Neuronal stem cell (in vitro differentiated cells): ENCODE data around the gene ALOX12B.
"Not testable (repeated sequence)": the region's sequence is repeated elsewhere in the genome, so short reads cannot be mapped to it uniquely, and the experiment has no call there.

Experiments used
- DNase-seq: peaks from one replicate; pipeline ENCODE4 v3.0.0-alpha.2; 2013; ENCODE audit warnings: low spot score
- H2AFZ ChIP-seq: one replicate; pipeline ENCODE4 v1.6.1; 2013; ENCODE audit warnings: mild to moderate bottlenecking, low read length, inconsistent platforms
- H2AK5ac ChIP-seq: 2 replicates; pipeline ENCODE4 v1.6.1; 2013; ENCODE audit warnings: low read depth, mild to moderate bottlenecking, inconsistent platforms, low read length, moderate library complexity, mixed read lengths
- H2BK120ac ChIP-seq: 2 replicates; pipeline ENCODE4 v1.6.1; 2013; ENCODE audit warnings: low read depth, mild to moderate bottlenecking, inconsistent platforms, low read length, moderate library complexity, mixed read lengths
- H2BK12ac ChIP-seq: one replicate; pipeline ENCODE4 v1.6.1; 2013; ENCODE audit warnings: low read length, inconsistent platforms
- H2BK15ac ChIP-seq: 2 replicates; pipeline ENCODE4 v1.6.1; 2013; ENCODE audit warnings: mild to moderate bottlenecking, low read length, inconsistent platforms, mixed read lengths
- H2BK5ac ChIP-seq: one replicate; pipeline ENCODE4 v1.6.1; 2013; ENCODE audit warnings: inconsistent platforms, mild to moderate bottlenecking, low read length, moderate library complexity
- H3K14ac ChIP-seq: one replicate; pipeline ENCODE4 v1.6.1; 2013; ENCODE audit warnings: low read length, inconsistent platforms
- H3K18ac ChIP-seq: 2 replicates; pipeline ENCODE4 v1.6.1; 2013; ENCODE audit warnings: low read length, inconsistent platforms
- H3K23ac ChIP-seq: 2 replicates; pipeline ENCODE4 v1.6.1; 2013; ENCODE audit warnings: low read depth, mild to moderate bottlenecking, mixed read lengths, low read length, inconsistent platforms; ENCODE audit not compliant: poor library complexity
- H3K27ac ChIP-seq: replicated peaks from 3 replicates; pipeline ENCODE4 v1.5.1; 2013; ENCODE audit warnings: low read length, inconsistent platforms
- H3K27me3 ChIP-seq, 3 experiments: 2 replicates each; pipeline ENCODE4 v1.6.1; 2013; ENCODE audit warnings: low read length in 3 of 3, mild to moderate bottlenecking in 2 of 3, inconsistent platforms in 1 of 3, low read depth in 1 of 3, mixed read lengths in 1 of 3, moderate library complexity in 1 of 3; ENCODE audit not compliant: control insufficient read depth in 3 of 3, insufficient read depth in 3 of 3
- H3K36me3 ChIP-seq, 2 donors: replicated peaks in 1 of 2; 2 replicates each; pipeline ENCODE4 v1.6.1; 2013; ENCODE audit warnings: low read length in 2 of 2; ENCODE audit not compliant: control insufficient read depth in 2 of 2, insufficient read depth in 2 of 2
- H3K4ac ChIP-seq: 2 replicates; pipeline ENCODE4 v1.6.1; 2013; ENCODE audit warnings: inconsistent platforms, mild to moderate bottlenecking, low read length, moderate library complexity
- H3K4me1 ChIP-seq, 2 donors: 1 replicate in 1 of 2; 2 replicates in 1 of 2; pipeline ENCODE4 v1.6.1; 2013; ENCODE audit warnings: low read length in 2 of 2, low read depth in 1 of 2; ENCODE audit not compliant: control insufficient read depth in 2 of 2, insufficient read depth in 1 of 2
- H3K4me2 ChIP-seq: one replicate; pipeline ENCODE4 v1.6.1; 2013; ENCODE audit warnings: mild to moderate bottlenecking, low read length, inconsistent platforms; ENCODE audit not compliant: insufficient read depth, poor library complexity, severe bottlenecking
- H3K4me3 ChIP-seq, 2 donors: 2 replicates each; pipeline ENCODE4 v1.5.1; 2013; ENCODE audit warnings: low read length in 2 of 2, mild to moderate bottlenecking in 2 of 2, inconsistent platforms in 1 of 2, moderate library complexity in 1 of 2
- H3K79me1 ChIP-seq: one replicate; pipeline ENCODE4 v1.6.1; 2013; ENCODE audit warnings: low read depth, mild to moderate bottlenecking, inconsistent platforms, low read length, moderate library complexity
- H3K9ac ChIP-seq: one replicate; pipeline ENCODE4 v1.6.1; 2013; ENCODE audit warnings: mild to moderate bottlenecking, low read depth, low read length, inconsistent platforms; ENCODE audit not compliant: poor library complexity
- H3K9me3 ChIP-seq, 2 donors: replicated peaks in 1 of 2; 2 replicates each; pipeline versions ENCODE3 to v1.6.1; 2013; ENCODE audit warnings: low read length in 2 of 2, mild to moderate bottlenecking in 2 of 2, inconsistent platforms in 1 of 2, low read depth in 1 of 2, mixed read lengths in 1 of 2, moderate library complexity in 1 of 2; ENCODE audit not compliant: control insufficient read depth in 2 of 2, insufficient read depth in 1 of 2
- H4K8ac ChIP-seq: one replicate; pipeline ENCODE4 v1.6.1; 2013; ENCODE audit warnings: low read depth, mild to moderate bottlenecking, inconsistent platforms, low read length, moderate library complexity
- H4K91ac ChIP-seq: one replicate; pipeline ENCODE4 v1.6.1; 2013; ENCODE audit warnings: low read length, low read depth, mild to moderate bottlenecking, inconsistent platforms; ENCODE audit not compliant: poor library complexity
- WGBS, 2 donors: extraction: QIAGEN DNeasy Blood & Tissue Kit; methylation state at CpG; one replicate each; pipeline ENCODE4 v1.1.7; 2013; ENCODE audit warnings: missing lambda C conversion rate in 2 of 2, mixed read lengths in 1 of 2; ENCODE audit not compliant: insufficient read length in 2 of 2, insufficient replicate concordance in 1 of 2; ENCODE audit errors: extremely low coverage in 2 of 2; 5-methylcytosine and 5-hydroxymethylcytosine counted together

ALOX12B gene

DNA sequence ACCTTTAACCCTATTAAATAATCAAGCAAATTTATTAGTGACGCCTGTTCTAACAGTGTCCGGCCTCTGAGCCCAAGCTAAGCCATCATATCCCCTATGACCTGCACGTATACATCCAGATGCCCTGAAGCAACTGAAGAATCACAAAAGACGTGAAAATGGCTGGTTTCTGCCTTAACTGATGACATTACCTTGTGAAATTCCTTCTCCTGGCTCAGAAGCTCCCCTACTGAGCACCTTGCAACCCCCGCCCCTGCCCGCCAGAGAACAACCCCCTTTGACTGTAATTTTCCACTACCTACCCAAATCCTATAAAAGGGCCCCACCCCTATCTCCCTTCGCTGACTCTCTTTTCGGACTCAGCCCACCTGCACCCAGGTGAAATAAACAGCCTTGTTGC lies 25.7 kb downstream of the ALOX12B start:
- H3K9me3 ChIP-seq, H3K23ac ChIP-seq, H2BK120ac ChIP-seq, H2BK5ac ChIP-seq, H2BK15ac ChIP-seq, H3K14ac ChIP-seq, H4K8ac ChIP-seq, H3K36me3 ChIP-seq, H2AK5ac ChIP-seq, H4K91ac ChIP-seq, H2AFZ ChIP-seq, H3K18ac ChIP-seq, H3K27ac ChIP-seq, H3K4me3 ChIP-seq, H3K4ac ChIP-seq, DNase-seq, H3K4me2 ChIP-seq, H3K4me1 ChIP-seq, H2BK12ac ChIP-seq, H3K9ac ChIP-seq, H3K79me1 ChIP-seq: not testable (repeated sequence)
- peaks cover 3 to 85% (median 57%) of the 10 kb centered on the region in 3 experiments for H3K27me3 ChIP-seq
- WGBS, 2 donors = no CpG with 5 or more reads among the region's 8 CpGs

GRCh38 chr17:8060274-8060673 lies 27.2 kb downstream of the ALOX12B start:
- H3K36me3 ChIP-seq = no peaks in the 10 kb centered on the region
- no peak overlapping the region for H4K91ac ChIP-seq
- H3K4ac ChIP-seq = no peak overlapping the region
- DNase-seq = peak; percentile 83
- no peak overlapping the region for H2BK120ac ChIP-seq
- no peaks in the 10 kb centered on the region for H3K9me3 ChIP-seq
- no peak overlapping the region for H3K4me3 ChIP-seq
- H3K23ac ChIP-seq = no peak overlapping the region
- no peak overlapping the region for H2BK15ac ChIP-seq
- no peaks in the 10 kb centered on the region for H3K79me1 ChIP-seq
- no peak overlapping the region for H3K18ac ChIP-seq
- H3K9ac ChIP-seq = no peak overlapping the region
- no peak overlapping the region for H4K8ac ChIP-seq
- no peak overlapping the region for H3K4me2 ChIP-seq
- no CpG with 5 or more reads among the region's 10 CpGs for WGBS, 2 donors
- H3K27ac ChIP-seq = no peak overlapping the region
- no peak overlapping the region for H2BK5ac ChIP-seq
- H2AFZ ChIP-seq = no peak overlapping the region
- no peak overlapping the region for H2AK5ac ChIP-seq
- peaks cover 3 to 84% (median 58%) of the 10 kb centered on the region in 3 experiments for H3K27me3 ChIP-seq
- H3K14ac ChIP-seq = no peak overlapping the region
- peaks cover 0 to 2% of the 10 kb centered on the region in 2 donors for H3K4me1 ChIP-seq
- no peak overlapping the region for H2BK12ac ChIP-seq

- Histone ChIP-seq H3K9ac (no peak overlapping the region), H2AFZ (no peak overlapping the region), H3K14ac (no peak overlapping the region), H4K8ac (no peak overlapping the region), H2BK5ac (no peak overlapping the region), H2BK120ac (no peak overlapping the region), H4K91ac (no peak overlapping the region), H3K4me2 (no peak overlapping the region), H3K23ac (no peak overlapping the region), H2AK5ac (no peak overlapping the region), H3K18ac (no peak overlapping the region), H3K4ac (no peak overlapping the region), H3K4me1 (no peaks in the 10 kb centered on the region), H3K4me3 (no peak overlapping the region), H3K36me3 (no peaks in the 10 kb centered on the region), H3K27me3 (peaks cover 3 to 76% (median 49%) of the 10 kb centered on the region in 3 experiments), H2BK12ac (no peak overlapping the region), H3K79me1 (no peaks in the 10 kb centered on the region), H3K27ac (no peak overlapping the region), H3K9me3 (no peaks in the 10 kb centered on the region), H2BK15ac (no peak overlapping the region)
- DNase-seq = no peak
- no CpG with 5 or more reads among the region's 7 CpGs for WGBS, 2 donors
Measured at GRCh38 chr17:8059131-8059530, 28.4 kb downstream of the ALOX12B start.

- Histone ChIP-seq H3K27ac (no peak overlapping the region), H3K36me3 (no peaks in the 10 kb centered on the region), H3K14ac (no peak overlapping the region), H3K23ac (no peak overlapping the region), H3K4me2 (no peak overlapping the region), H2BK12ac (no peak overlapping the region), H3K18ac (no peak overlapping the region), H3K9me3 (no peaks in the 10 kb centered on the region), H3K4ac (no peak overlapping the region), H2AFZ (no peak overlapping the region), H2AK5ac (no peak overlapping the region), H4K91ac (no peak overlapping the region), H4K8ac (no peak overlapping the region), H3K4me1 (no peaks in the 10 kb centered on the region), H3K27me3 (peaks cover 3 to 75% (median 36%) of the 10 kb centered on the region in 3 experiments), H3K4me3 (no peak overlapping the region), H2BK120ac (no peak overlapping the region), H3K79me1 (no peaks in the 10 kb centered on the region), H2BK15ac (no peak overlapping the region), H2BK5ac (no peak overlapping the region), H3K9ac (no peak overlapping the region)
- no CpG with 5 or more reads among the region's 14 CpGs for WGBS, 2 donors
- peak; percentile 77 for DNase-seq
Measured at GRCh38 chr17:8057691-8058114, 29.8 kb downstream of the ALOX12B start.
